PC-9 (cell line): ENCODE data around the gene DLEC1.
"Not testable (repeated sequence)": the region's sequence is repeated elsewhere in the genome, so short reads cannot be mapped to it uniquely, and the experiment has no call there.

Source experiments
- EZH2 ChIP-seq: fragments of 200-600 bp; sonication (generic); IDR thresholded peaks from 2 replicates; pipeline ENCODE4 v1.8.0; 2017; ENCODE audit warnings: antibody characterized with exemption, low read depth
- TF ChIP-seq, protein P1 (sequence below): fragments of 200-600 bp; sonication (generic); conservative IDR thresholded peaks from 2 replicates; pipeline ENCODE4 v1.6.1; 2017; ENCODE audit warnings: mixed run types, antibody characterized with exemption, mild to moderate bottlenecking, moderate library complexity

DNA sequence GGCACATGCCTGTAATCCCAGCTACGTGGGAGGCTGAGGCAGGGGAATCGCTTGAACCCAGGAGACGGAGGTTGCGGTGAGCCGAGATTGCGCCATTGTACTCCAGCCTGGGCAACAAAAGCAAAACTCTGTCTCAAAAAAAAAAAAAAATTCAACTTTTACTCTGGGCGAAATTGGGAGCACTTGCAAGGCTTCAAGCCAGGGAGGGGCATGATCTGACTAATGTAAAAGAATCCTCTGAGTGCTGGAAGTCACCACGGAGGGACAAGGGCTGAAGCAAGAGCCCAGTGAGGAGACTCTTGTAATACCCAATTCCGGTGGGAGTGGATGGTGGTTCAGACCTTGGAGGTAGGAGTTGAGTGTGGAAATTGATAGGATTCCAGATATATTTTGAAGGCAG lies 4.7 kb upstream of the DLEC1 start:
- TF ChIP-seq, protein P1, sequence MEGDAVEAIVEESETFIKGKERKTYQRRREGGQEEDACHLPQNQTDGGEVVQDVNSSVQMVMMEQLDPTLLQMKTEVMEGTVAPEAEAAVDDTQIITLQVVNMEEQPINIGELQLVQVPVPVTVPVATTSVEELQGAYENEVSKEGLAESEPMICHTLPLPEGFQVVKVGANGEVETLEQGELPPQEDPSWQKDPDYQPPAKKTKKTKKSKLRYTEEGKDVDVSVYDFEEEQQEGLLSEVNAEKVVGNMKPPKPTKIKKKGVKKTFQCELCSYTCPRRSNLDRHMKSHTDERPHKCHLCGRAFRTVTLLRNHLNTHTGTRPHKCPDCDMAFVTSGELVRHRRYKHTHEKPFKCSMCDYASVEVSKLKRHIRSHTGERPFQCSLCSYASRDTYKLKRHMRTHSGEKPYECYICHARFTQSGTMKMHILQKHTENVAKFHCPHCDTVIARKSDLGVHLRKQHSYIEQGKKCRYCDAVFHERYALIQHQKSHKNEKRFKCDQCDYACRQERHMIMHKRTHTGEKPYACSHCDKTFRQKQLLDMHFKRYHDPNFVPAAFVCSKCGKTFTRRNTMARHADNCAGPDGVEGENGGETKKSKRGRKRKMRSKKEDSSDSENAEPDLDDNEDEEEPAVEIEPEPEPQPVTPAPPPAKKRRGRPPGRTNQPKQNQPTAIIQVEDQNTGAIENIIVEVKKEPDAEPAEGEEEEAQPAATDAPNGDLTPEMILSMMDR, result not testable (repeated sequence)
- not testable (repeated sequence) for TF ChIP-seq EZH2
